Aorta (tissue), 5 donors: Measurements from ENCODE around the gene KCNN4. TPM values are rescaled to one million over a fixed set of nuclear protein-coding genes. Genes with fewer than 3 reads are reported as not detected.
"Not testable (repeated sequence)": the region's sequence is repeated elsewhere in the genome, so short reads cannot be mapped to it uniquely, and the experiment has no call there.

ENCODE experiments used
- ATAC-seq: fragments of 200-7000 bp; cut with Tn5 transposase; one replicate; pipeline ENCODE4 v1.9.1; 2022; ENCODE audit warnings: moderate library complexity; ENCODE audit not compliant: low FRiP score
- DNase-seq, 2 donors: peaks; one replicate each; pipeline ENCODE4 v3.0.0-alpha.2; 2020
- H3K27ac ChIP-seq, 2 donors: one replicate each; pipeline ENCODE4 v1.5.1; 2013; ENCODE audit warnings: low read length in 2 of 2, mild to moderate bottlenecking in 2 of 2, moderate library complexity in 2 of 2, control low read depth in 1 of 2, inconsistent platforms in 1 of 2, low read depth in 1 of 2
- H3K27me3 ChIP-seq, 2 donors: one replicate each; pipeline ENCODE4 v1.6.1; 2013; ENCODE audit warnings: control low read depth in 1 of 2, low read length in 1 of 2, mild to moderate bottlenecking in 1 of 2, moderate library complexity in 1 of 2; ENCODE audit not compliant: insufficient read depth in 2 of 2, control insufficient read depth in 1 of 2
- H3K36me3 ChIP-seq, 2 donors: one replicate each; pipeline ENCODE4 v1.6.1; 2013; ENCODE audit warnings: control low read depth in 1 of 2, low read length in 1 of 2, mild to moderate bottlenecking in 1 of 2; ENCODE audit not compliant: insufficient read depth in 2 of 2, control insufficient read depth in 1 of 2
- H3K4me1 ChIP-seq, 2 donors: one replicate each; pipeline ENCODE4 v1.6.1; 2013; ENCODE audit warnings: low read length in 2 of 2, control low read depth in 1 of 2, mild to moderate bottlenecking in 1 of 2, moderate library complexity in 1 of 2; ENCODE audit not compliant: insufficient read depth in 2 of 2, control insufficient read depth in 1 of 2
- H3K4me3 ChIP-seq, 2 donors: one replicate each; pipeline ENCODE4 v1.5.1; 2013; ENCODE audit warnings: low read length in 2 of 2, control low read depth in 1 of 2, mild to moderate bottlenecking in 1 of 2
- H3K9me3 ChIP-seq: one replicate; pipeline ENCODE4 v1.6.1; 2013; ENCODE audit warnings: mild to moderate bottlenecking, low read length; ENCODE audit not compliant: control insufficient read depth
- WGBS, 2 donors: extraction: QIAGEN DNeasy Blood & Tissue Kit; methylation state at CpG; one replicate each; pipeline ENCODE4 v1.1.7; 2013; 5-methylcytosine and 5-hydroxymethylcytosine counted together
- intact Hi-C, 2 donors: fragments of 100-400 bp; cut with DNase I; formaldehyde crosslinking; loops; one replicate each; pipeline versions ENCODE4 v1.14.2 to v1.15.0; 2022
- polyA plus RNA-seq, 2 donors: library from polyadenylated mRNA; stranded (reverse); fragments of 200-250 nt; gene quantifications; one replicate each; pipeline ENCODE4 v1.2.3, GENCODE V29; 2013
- total RNA-seq, 2 donors: library from RNA; stranded (reverse); fragmentation: NEBNext Ultra II Directional; extraction: Animal tissue kit (Norgen Biotek cat#: 25700); gene quantifications; one replicate each; pipeline ENCODE4 v1.2.1, GENCODE V29; 2021
- donor health status: healthy with polysubstance abuse.
- donor health status: Bipolar disorder and iron deficiency.
- donor health status: DM: no; HTN: no; CAD: no.
- donor health status: DM: no; HTN: no; CAD: no.
- donor health status: DM: yes; HTN: yes; CAD: no.

KCNN4 gene
- total and polyA plus RNA-seq, 4 donors, result 1.5 to 8.6 (median 4.2) TPM

- H3K4me3 ChIP-seq, result no peak overlapping the region
- intact Hi-C loops, result no loop called here
- ATAC-seq, result no peak
Observed at GRCh38 chr19:43773725-43774102, 7.1 kb downstream of the KCNN4 start.

GRCh38 chr19:43769256-43769655, 11.5 kb downstream of the KCNN4 start:
- no peak for DNase-seq
- intact Hi-C loops, result no loop called here
- H3K4me3 ChIP-seq, result no peak overlapping the region

More at GRCh38 chr19:43773725-43774102, 7.1 kb downstream of the KCNN4 start:
- no peaks in the 10 kb centered on the region for H3K4me1 ChIP-seq
- H3K27ac ChIP-seq, result no peak overlapping the region
- no peak for DNase-seq
- 39 to 47% methylated on average over 5 of the region's 5 CpGs for WGBS, 2 donors
- H3K9me3 ChIP-seq, result no peaks in the 10 kb centered on the region
- no peaks in the 10 kb centered on the region for H3K27me3 ChIP-seq
- H3K36me3 ChIP-seq, result no peaks in the 10 kb centered on the region

GRCh38 chr19:43768273-43769050, 12.3 kb downstream of the KCNN4 start:
- DNase-seq, result no peak
- no peaks in the 10 kb centered on the region for H3K36me3 ChIP-seq
- no peak overlapping the region for H3K27ac ChIP-seq
- H3K9me3 ChIP-seq, result no peaks in the 10 kb centered on the region
- H3K27me3 ChIP-seq, result no peaks in the 10 kb centered on the region
- ATAC-seq, result no peak
- H3K4me1 ChIP-seq, result no peaks in the 10 kb centered on the region
- 74 to 80% methylated on average over 15 of the region's 15 CpGs for WGBS, 2 donors
- intact Hi-C loops, result no loop called here
- H3K4me3 ChIP-seq, result no peak overlapping the region

More at GRCh38 chr19:43769256-43769655, 11.5 kb downstream of the KCNN4 start:
- WGBS, 2 donors, result 88 to 91% methylated on average over 14 of the region's 14 CpGs
- H3K9me3 ChIP-seq, result no peaks in the 10 kb centered on the region
- ATAC-seq, result no peak
- no peak overlapping the region for H3K27ac ChIP-seq
- no peaks in the 10 kb centered on the region for H3K27me3 ChIP-seq
- no peaks in the 10 kb centered on the region for H3K36me3 ChIP-seq
- H3K4me1 ChIP-seq, result no peaks in the 10 kb centered on the region

GRCh38 chr19:43767818-43768217, 13.0 kb downstream of the KCNN4 start:
- DNase-seq, result no peak
- H3K9me3 ChIP-seq, result no peaks in the 10 kb centered on the region
- H3K4me3 ChIP-seq, result no peak overlapping the region
- H3K4me1 ChIP-seq, result no peaks in the 10 kb centered on the region
- no peak overlapping the region for H3K27ac ChIP-seq
- 76 to 78% methylated on average over 1 of the region's 1 CpG for WGBS, 2 donors
- intact Hi-C loops, result no loop called here
- H3K27me3 ChIP-seq, result no peaks in the 10 kb centered on the region
- no peaks in the 10 kb centered on the region for H3K36me3 ChIP-seq
- no peak for ATAC-seq

- DNase-seq (peak in 1 of 2 donors; percentile 49), ATAC-seq (no peak)
- H3K4me3 ChIP-seq, result no peak overlapping the region
- H3K36me3 ChIP-seq, result no peaks in the 10 kb centered on the region
- intact Hi-C loops, result no loop called here
- no peaks in the 10 kb centered on the region for H3K9me3 ChIP-seq
- H3K4me1 ChIP-seq, result no peaks in the 10 kb centered on the region
- H3K27ac ChIP-seq, result no peak overlapping the region
- H3K27me3 ChIP-seq, result no peaks in the 10 kb centered on the region
- 69 to 79% methylated on average over 7 of the region's 7 CpGs for WGBS, 2 donors
Observed at GRCh38 chr19:43767316-43767715, 13.5 kb downstream of the KCNN4 start.

GRCh38 chr19:43766755-43767043, 14.1 kb downstream of the KCNN4 start:
- no peak for ATAC-seq
- WGBS, 2 donors, result 63 to 67% methylated on average over 4 of the region's 4 CpGs
- Histone ChIP-seq H3K4me1 (no peaks in the 10 kb centered on the region), H3K9me3 (no peaks in the 10 kb centered on the region), H3K27ac (no peak overlapping the region), H3K4me3 (no peak overlapping the region), H3K27me3 (no peaks in the 10 kb centered on the region), H3K36me3 (no peaks in the 10 kb centered on the region)
- DNase-seq, result no peak
- intact Hi-C loops, result no loop called here

GRCh38 chr19:43765109-43765876, 15.5 kb downstream of the KCNN4 start:
- peak overlapping the region in 1 of 2 donors; percentile 29 for H3K27ac ChIP-seq
- peak; percentile 89 to 90 for DNase-seq
- 42 to 48% methylated on average over 16 of the region's 16 CpGs for WGBS, 2 donors

GRCh38 chr19:43764684-43765083, 16.1 kb downstream of the KCNN4 start:
- H3K9me3 ChIP-seq, H3K4me1 ChIP-seq, H3K36me3 ChIP-seq, DNase-seq, intact Hi-C loops, H3K4me3 ChIP-seq, H3K27me3 ChIP-seq: not testable (repeated sequence)
- peak overlapping the region in 1 of 2 donors; percentile 29 for H3K27ac ChIP-seq
- WGBS, 2 donors, result 82 to 83% methylated on average over 8 of the region's 8 CpGs
- peak; percentile 45 for ATAC-seq

More at GRCh38 chr19:43765109-43765876, 15.5 kb downstream of the KCNN4 start:
- Histone ChIP-seq H3K9me3 (no peaks in the 10 kb centered on the region), H3K4me3 (no peak overlapping the region), H3K4me1 (no peaks in the 10 kb centered on the region), H3K27me3 (no peaks in the 10 kb centered on the region), H3K36me3 (no peaks in the 10 kb centered on the region)
- intact Hi-C loops, result no loop called here
- peak; percentile 75 for ATAC-seq
